ENCODE data around the gene SLC6A7. TPM values are rescaled to one million over a fixed set of nuclear protein-coding genes. Genes with fewer than 3 reads are reported as not detected.

SLC6A7 gene
- polyA plus RNA-seq, 1 of the 3 experiments (the other 2 are of a cell fraction), result not detected

- no peak for TF ChIP-seq PBX3 (IDR thresholded peaks at IDR 0.05)
- TF ChIP-seq RFX5 (IDR thresholded peaks at IDR 0.05; ENCODE audit: low read length), result no peak
- TF ChIP-seq MAX (IDR thresholded peaks at IDR 0.05; ENCODE audit: low read depth), result no peak
- ChIA-PET CTCF (interaction anchor here (0.5 to 1.5 kb wide), 7 partner anchors 17 to 170 kb away, joined by 3 to 6 read pairs (median 3); no protein-coding TSS in a partner anchor), POLR2A (no interaction called here)
- no peak overlapping the region for H3K9ac ChIP-seq
- no peaks in the 10 kb centered on the region for H3F3A ChIP-seq (replicated peaks; ENCODE audit: insufficient read depth)
- H3K79me2 ChIP-seq (ENCODE audit: insufficient read depth), result no peaks in the 10 kb centered on the region
- H3K9me2 ChIP-seq, result no peaks in the 10 kb centered on the region
- H3K4me3 ChIP-seq (ENCODE audit: low read depth in 2 of 2, low read length in 1 of 2), result no peak overlapping the region
- H3K4me2 ChIP-seq, result no peak overlapping the region
- no peak overlapping the region for H2AFZ ChIP-seq (ENCODE audit: low read depth)
- DNase-seq, result no peak
- no peak overlapping the region for H3K27ac ChIP-seq (ENCODE audit: low read depth in 2 of 2, low read length in 1 of 2)
- no peaks in the 10 kb centered on the region for H4K20me1 ChIP-seq (ENCODE audit: insufficient read depth)
- 72% methylated on average over 10 of the region's 15 CpGs for WGBS (ENCODE audit: low lambda C conversion rate)
- no peaks in the 10 kb centered on the region for H3K9me3 ChIP-seq
- H3K36me3 ChIP-seq (replicated peaks in 1 of 2; ENCODE audit: control insufficient read depth in 1 of 2, insufficient read depth in 2 of 2, low read length in 1 of 2), result no peaks in the 10 kb centered on the region
- no peaks in the 10 kb centered on the region for H3K27me3 ChIP-seq (ENCODE audit: insufficient read depth)
- no peaks in the 10 kb centered on the region; a peak in 1 of 4 replicates for H3K4me1 ChIP-seq (ENCODE audit: control insufficient read depth in 1 of 2, insufficient read depth in 2 of 2, low read depth in 1 of 2, low read length in 1 of 2)
Observed at GRCh38 chr5:150236981-150237754, 47.3 kb downstream of the SLC6A7 start.

GRCh38 chr5:150238646-150239045, 48.8 kb downstream of the SLC6A7 start:
- H3K4me3 ChIP-seq (ENCODE audit: low read depth in 2 of 2, low read length in 1 of 2), result no peak overlapping the region
- WGBS (ENCODE audit: low lambda C conversion rate), result 78% methylated on average over 10 of the region's 10 CpGs
- H3K9ac ChIP-seq, result no peak overlapping the region
- ChIA-PET CTCF (interaction anchor here (0.9 to 1.4 kb wide), 2 partner anchors 16 to 111 kb away, joined by 3 read pairs; no protein-coding TSS in a partner anchor), POLR2A (no interaction called here)
- no peaks in the 10 kb centered on the region; a peak in 1 of 4 replicates for H3K4me1 ChIP-seq (ENCODE audit: control insufficient read depth in 1 of 2, insufficient read depth in 2 of 2, low read depth in 1 of 2, low read length in 1 of 2)
- H3K79me2 ChIP-seq (ENCODE audit: insufficient read depth), result no peaks in the 10 kb centered on the region
- H3K27me3 ChIP-seq (ENCODE audit: insufficient read depth), result no peaks in the 10 kb centered on the region
- no peaks in the 10 kb centered on the region for H3K9me2 ChIP-seq
- H3K9me3 ChIP-seq, result no peaks in the 10 kb centered on the region
- H4K20me1 ChIP-seq (ENCODE audit: insufficient read depth), result no peaks in the 10 kb centered on the region
- H3K36me3 ChIP-seq (replicated peaks in 1 of 2; ENCODE audit: control insufficient read depth in 1 of 2, insufficient read depth in 2 of 2, low read length in 1 of 2), result no peaks in the 10 kb centered on the region
- no peak overlapping the region for H3K4me2 ChIP-seq
- TF ChIP-seq TEAD4 (IDR thresholded peaks at IDR 0.05; ENCODE audit: borderline replicate concordance, insufficient read depth) (no peak), RXRA (IDR thresholded peaks at IDR 0.05; ENCODE audit: borderline replicate concordance, low read depth) (no peak)
- no peak for DNase-seq
- H3K27ac ChIP-seq (ENCODE audit: low read depth in 2 of 2, low read length in 1 of 2), result no peak overlapping the region
- no peak overlapping the region for H2AFZ ChIP-seq (ENCODE audit: low read depth)
- H3F3A ChIP-seq (replicated peaks; ENCODE audit: insufficient read depth), result no peaks in the 10 kb centered on the region

GRCh38 chr5:150239099-150239793, 49.4 kb downstream of the SLC6A7 start:
- POLR2A ChIA-PET, result no interaction called here
- Histone ChIP-seq H3F3A (replicated peaks; ENCODE audit: insufficient read depth) (no peaks in the 10 kb centered on the region), H3K4me1 (ENCODE audit: control insufficient read depth in 1 of 2, insufficient read depth in 2 of 2, low read depth in 1 of 2, low read length in 1 of 2) (no peaks in the 10 kb centered on the region; a peak in 1 of 4 replicates)
- TF ChIP-seq CTCF (IDR thresholded peaks at IDR 0.05), result no peak
- no peak for TF ChIP-seq NRF1 (IDR thresholded peaks at IDR 0.05; ENCODE audit: low read depth, low read length)
- no peak for TF ChIP-seq RXRA (IDR thresholded peaks at IDR 0.05; ENCODE audit: borderline replicate concordance, low read depth)
- no peak for TF ChIP-seq EP300 (IDR thresholded peaks at IDR 0.05; ENCODE audit: borderline replicate concordance in 1 of 2, low read depth in 1 of 2, low read length in 1 of 2)
- no peak for TF ChIP-seq MEF2A (IDR thresholded peaks at IDR 0.05; ENCODE audit: borderline replicate concordance, low read depth)
- TF ChIP-seq FOXM1 (IDR thresholded peaks at IDR 0.05; ENCODE audit: low read depth), result no peak
- TF ChIP-seq USF2 (IDR thresholded peaks at IDR 0.05; ENCODE audit: borderline replicate concordance, low read depth, low read length), result no peak
- no peak for TF ChIP-seq CHD2 (IDR thresholded peaks at IDR 0.05; ENCODE audit: low read length, partially characterized antibody)
- no peak for TF ChIP-seq RAD21 (IDR thresholded peaks at IDR 0.05; ENCODE audit: low read length)
- TF ChIP-seq MXI1 (IDR thresholded peaks at IDR 0.05; ENCODE audit: low read depth, low read length), result no peak
- no peak for TF ChIP-seq FOSL2 (IDR thresholded peaks at IDR 0.05; ENCODE audit: borderline replicate concordance, low read depth)
- TF ChIP-seq MAX (IDR thresholded peaks at IDR 0.05; ENCODE audit: low read depth), result no peak

More at GRCh38 chr5:150239099-150239793, 49.4 kb downstream of the SLC6A7 start:
- no peaks in the 10 kb centered on the region for H3K9me2 ChIP-seq
- no peak overlapping the region for H2AFZ ChIP-seq (ENCODE audit: low read depth)
- DNase-seq, result no peak
- H3K36me3 ChIP-seq (replicated peaks in 1 of 2; ENCODE audit: control insufficient read depth in 1 of 2, insufficient read depth in 2 of 2, low read length in 1 of 2), result no peaks in the 10 kb centered on the region
- H3K27me3 ChIP-seq (ENCODE audit: insufficient read depth), result no peaks in the 10 kb centered on the region
- no peak overlapping the region for H3K27ac ChIP-seq (ENCODE audit: low read depth in 2 of 2, low read length in 1 of 2)
- H3K79me2 ChIP-seq (ENCODE audit: insufficient read depth), result no peaks in the 10 kb centered on the region
- no peaks in the 10 kb centered on the region for H3K9me3 ChIP-seq
- H3K9ac ChIP-seq, result no peak overlapping the region
- H4K20me1 ChIP-seq (ENCODE audit: insufficient read depth), result no peaks in the 10 kb centered on the region
- CTCF ChIA-PET, result interaction anchor here (0.9 kb wide), 1 partner anchor 15 kb away, joined by 3 read pairs; no protein-coding TSS in a partner anchor
- 88% methylated on average over 16 of the region's 21 CpGs for WGBS (ENCODE audit: low lambda C conversion rate)
- H3K4me2 ChIP-seq, result no peak overlapping the region
- H3K4me3 ChIP-seq (ENCODE audit: low read depth in 2 of 2, low read length in 1 of 2), result no peak overlapping the region
